ELF-1 (cell line): ENCODE data around the gene LCE7A.
A peak's percentile ranks its signal among the peaks of the same experiment; 100 is the strongest.

ENCODE experiments used
- DNase-seq: peaks from one replicate; pipeline ENCODE4 v3.0.0-alpha.2; 2016; ENCODE audit warnings: low read depth, low spot score

Gene LCE7A, protein sequence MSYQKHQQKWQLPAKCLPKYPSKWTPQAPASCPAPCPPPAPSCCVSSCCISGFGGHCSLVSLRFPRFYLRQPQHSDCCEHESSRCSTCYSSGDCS

GRCh38 chr1:152859696-152860095, at the start of gene LCE7A:
Gene LCE7A (plus strand): TSS chr1:152859996. CDS start chr1:152860698, 702 bp downstream.
- no peak for DNase-seq

GRCh38 chr1:152811050-152811449, 48.7 kb upstream of the LCE7A start:
- no peak for DNase-seq

- DNase-seq = no peak
Observed at GRCh38 chr1:152811671-152812070, 48.1 kb upstream of the LCE7A start, which contains the start of gene LCE1B. Gene LCE1B (plus strand): TSS chr1:152811971. CDS start chr1:152812447, 476 bp downstream.

GRCh38 chr1:152817309-152817708, 42.5 kb upstream of the LCE7A start:
- no peak for DNase-seq

DNA sequence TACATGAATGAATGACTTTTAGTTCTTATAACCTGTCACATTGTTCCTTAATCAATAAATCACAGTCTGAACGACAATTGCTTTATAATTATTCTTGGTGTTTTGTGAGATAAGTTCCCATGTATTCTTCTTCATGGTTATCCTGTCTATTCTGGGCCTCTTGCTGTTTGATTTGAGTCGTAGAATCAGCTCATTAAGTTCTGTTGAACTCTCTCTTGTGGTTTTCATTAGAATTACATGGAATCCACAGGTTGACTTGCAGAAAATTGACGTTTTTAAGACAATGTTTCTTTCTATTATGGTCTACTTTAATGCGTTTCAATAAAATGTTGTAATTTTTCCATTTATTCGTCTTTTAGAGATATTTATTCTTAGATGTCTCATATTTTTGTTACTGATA, 36.5 kb upstream of the LCE7A start:
- no peak for DNase-seq

GRCh38 chr1:152824964-152825363, 34.8 kb upstream of the LCE7A start:
- DNase-seq = no peak

GRCh38 chr1:152827173-152827572, 32.6 kb upstream of the LCE7A start, which contains the start of gene LCE1A:
Gene LCE1A (plus strand): TSS chr1:152827473. CDS start chr1:152827473, 0 bp downstream.
- no peak for DNase-seq

DNA sequence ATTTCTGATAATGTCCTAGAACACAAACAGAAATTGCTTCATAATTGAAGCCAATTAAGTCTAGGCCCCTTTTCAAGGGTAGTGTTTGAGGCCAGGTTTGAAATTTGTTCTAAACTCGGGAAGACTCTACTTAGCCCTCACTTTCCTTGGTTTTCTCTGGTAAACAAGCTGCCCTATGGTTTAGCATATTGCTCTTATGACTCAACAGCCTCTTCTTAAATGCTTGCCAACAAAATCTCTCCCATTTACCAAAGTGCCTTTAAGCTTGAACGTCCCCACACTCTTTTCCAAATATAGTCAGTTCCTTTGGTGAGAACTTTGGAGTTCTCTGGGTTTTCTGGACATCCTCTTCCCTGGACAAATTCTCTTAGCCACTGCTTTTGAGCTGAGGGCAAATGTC, 22.9 kb upstream of the LCE7A start:
- DNase-seq = no peak

- no peak for DNase-seq
Observed at GRCh38 chr1:152842556-152842955, 17.2 kb upstream of the LCE7A start, which contains the start of gene LCE6A. Gene LCE6A (plus strand): TSS chr1:152842856. CDS start chr1:152843521, 665 bp downstream.

GRCh38 chr1:152855661-152856060, 4.1 kb upstream of the LCE7A start:
- DNase-seq = no peak

DNA sequence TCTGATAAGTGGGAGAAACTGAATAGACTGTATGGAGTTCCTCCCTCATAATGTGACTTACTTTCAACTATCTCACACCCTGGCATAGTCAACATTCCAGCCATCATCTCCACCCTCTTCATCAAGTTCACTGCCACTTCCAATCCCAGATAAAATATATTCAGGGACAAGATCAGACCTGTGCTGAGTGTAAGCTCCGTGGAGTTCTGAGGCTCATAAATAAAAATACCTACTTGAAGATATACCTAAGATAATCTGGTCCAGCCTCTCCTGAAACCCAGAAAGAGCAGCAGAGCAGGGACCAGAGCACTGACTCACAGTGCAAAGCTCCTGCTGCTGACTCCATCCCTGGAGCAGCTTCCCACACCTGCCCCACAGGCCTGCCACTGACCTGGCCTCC, 1.7 kb upstream of the LCE7A start:
- no peak for DNase-seq

DNA sequence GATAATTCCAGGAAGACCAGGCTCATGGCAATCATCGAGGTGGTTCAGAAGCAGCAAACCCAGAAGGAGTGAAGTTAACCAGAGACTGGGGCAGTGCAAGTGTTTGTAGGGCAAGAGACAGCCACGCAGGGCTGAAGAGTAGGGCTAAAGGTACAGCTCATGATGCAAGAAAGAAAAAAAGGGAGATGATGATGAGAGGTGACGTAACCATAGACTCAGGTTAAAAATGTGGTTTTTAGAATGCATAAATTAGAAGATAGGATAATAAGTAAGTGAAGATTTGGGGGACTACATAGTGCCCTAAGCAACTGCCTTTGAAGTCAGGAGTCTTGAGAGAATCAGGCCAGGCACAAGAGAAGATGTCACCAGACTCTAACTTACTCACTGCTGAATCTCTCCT, 333 bp downstream of the LCE7A start:
- no peak for DNase-seq

GRCh38 chr1:152861374-152861773, 1.6 kb downstream of the LCE7A start:
- no peak for DNase-seq

DNA sequence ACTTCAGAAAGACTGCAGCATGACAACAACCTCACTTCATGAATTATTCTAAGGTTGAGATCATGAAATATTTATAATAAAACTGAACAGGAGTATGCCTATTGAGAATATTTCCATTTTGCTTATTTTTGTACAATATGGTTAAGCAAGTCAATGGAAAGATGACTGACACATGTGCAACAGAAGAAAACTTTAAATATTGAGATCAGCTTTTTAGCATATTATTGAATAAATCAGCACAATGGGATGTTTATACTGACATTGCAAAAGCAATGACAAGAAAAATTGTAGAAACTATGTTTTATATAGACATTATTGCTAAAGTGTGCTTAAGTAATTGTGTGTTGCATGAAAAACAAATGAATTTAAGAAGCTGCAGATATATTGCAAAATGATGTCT, 4.6 kb downstream of the LCE7A start:
- DNase-seq = no peak

DNA sequence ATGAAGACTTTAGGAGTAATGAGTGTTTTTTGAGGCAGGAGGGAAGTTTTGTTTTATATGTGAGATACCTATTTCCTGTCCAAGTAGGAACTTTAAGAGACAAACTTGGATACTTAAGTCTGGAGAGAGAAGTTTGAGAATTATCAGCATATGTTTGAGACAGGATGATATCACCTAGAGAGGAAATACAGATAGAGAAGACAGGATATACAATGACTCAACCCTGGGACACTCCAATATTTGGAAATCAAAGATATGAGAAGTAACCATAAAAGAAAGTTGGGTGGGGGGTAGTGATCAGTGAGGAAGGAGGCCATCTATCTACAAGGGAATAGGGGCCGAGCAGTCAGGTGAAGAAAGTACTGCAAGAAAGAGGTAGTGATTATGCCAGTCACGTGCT, 6.5 kb downstream of the LCE7A start:
- DNase-seq = no peak

GRCh38 chr1:152869808-152870419, 10.1 kb downstream of the LCE7A start:
- DNase-seq = peak; percentile 68

DNA sequence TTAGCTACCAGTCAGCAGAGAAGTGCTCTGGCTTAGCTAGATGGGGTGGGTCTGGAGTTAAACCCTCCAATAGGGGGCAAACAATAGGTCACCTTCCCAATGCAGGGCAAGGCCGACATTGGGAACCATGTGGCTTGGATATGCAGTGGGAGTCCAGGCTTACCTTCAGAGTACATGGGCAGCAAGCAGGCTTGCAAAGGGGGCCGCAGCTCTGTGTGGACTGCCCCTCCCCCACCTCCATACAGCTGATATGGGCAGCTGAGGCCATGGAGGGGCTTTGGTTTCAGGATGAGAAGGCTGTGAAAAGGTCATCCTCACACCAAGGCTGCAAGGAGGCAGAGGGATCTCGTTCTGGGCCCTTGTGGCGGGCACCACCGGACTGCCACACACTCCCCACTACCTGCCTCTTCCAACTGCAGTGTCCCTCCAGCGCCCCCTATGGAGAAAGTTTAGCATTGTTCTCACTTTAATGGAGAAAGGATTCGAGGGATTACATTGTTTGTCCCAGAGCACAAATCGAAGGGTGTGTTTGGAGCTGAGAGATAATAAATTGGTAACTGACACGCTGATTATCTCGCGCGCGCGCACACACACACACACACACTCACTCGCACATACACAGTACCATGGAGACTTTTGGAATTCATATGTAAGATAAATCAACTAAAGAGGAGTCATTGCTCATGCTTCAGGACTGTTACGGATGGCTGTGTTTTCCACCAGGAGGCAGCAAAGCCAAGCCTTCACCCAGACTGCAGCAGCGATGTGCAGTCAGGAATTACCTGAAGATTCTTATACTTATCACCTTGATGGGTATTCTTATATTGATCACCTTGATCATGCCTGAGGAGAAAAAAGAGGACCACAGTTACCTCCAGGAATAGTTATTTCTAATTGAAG, 11.3 kb downstream of the LCE7A start:
- peak; percentile 39 for DNase-seq

DNA sequence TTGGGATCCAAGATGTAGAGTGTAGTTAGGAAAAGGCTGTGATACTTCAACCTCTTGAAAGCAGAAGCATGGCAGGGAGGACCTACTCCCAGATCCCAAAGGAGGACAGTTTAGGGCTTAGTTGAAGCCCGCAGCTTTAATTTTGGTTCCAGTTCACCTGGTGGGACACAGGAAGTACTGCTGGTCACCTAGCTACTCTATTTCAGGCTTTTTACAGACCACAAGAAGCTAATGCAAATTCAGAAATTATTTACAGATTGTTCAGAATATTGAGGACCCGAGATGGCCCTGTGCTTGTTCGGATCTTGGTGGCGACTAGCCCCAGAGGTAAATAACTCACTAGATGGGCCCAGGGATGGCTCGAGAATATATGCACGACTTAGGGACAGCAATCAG, 11.9 kb downstream of the LCE7A start:
- DNase-seq = no peak

DNA sequence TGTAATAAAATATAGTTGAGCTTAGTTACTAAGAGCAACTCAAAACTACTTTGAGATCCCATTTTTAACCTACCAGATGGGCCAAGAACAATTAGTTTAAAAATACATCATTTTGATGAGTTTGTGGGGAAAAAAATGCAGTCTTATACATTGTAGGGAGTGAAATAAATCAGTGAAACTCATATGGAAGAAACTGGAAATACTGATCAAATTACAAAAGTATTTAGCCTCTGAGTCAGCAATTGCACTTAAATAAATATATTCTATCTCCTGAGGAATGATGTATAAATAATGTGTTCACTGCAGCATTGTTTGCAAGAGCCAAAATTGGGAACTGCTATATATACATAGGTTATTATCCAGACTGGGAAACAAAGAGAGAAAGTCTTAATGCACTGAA, 13.7 kb downstream of the LCE7A start:
- DNase-seq = no peak

DNA sequence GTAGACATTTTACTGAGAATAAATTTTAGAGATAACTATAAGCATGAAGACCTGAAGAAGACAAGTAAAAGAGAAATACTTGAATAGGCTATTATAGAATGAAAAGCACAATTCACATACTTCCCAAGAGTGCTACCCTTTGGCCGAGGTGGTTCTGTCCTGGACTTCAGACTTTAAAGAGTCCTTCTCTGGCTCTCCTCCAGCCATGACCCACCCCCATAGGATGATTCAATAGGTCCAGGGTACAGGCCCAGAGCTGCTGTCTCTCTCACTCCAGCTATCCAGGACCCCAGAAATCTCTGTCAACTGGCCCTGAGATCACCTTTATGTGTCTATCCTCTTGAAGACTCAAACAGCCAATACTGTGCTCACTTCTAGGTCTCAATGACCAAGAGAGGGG, 17.0 kb downstream of the LCE7A start:
- no peak for DNase-seq

DNA sequence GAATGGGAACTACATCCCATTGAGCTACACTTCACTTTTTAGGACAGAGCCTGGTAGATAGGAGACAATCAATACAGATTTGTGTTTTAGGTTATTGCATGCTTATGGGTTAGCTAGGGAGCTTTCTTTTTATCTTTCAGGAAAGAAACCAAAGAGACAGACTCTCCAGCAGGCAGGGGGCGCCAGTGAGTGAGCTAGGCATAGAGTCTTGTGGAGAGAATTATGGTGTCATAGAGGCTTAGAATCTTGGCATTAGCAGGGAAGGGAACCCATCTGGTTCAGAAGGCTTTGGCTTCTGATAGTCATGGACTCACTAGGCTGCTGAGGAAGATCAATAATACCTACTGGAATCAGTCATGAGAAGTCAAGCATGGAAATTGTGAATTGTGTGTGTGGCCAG, 18.2 kb downstream of the LCE7A start, which contains the start of gene SMCP:
Gene SMCP, plus strand, starts transcription at position 281 of the 400 bp plus-strand sequence. CDS start 6,101 bp downstream, outside the sequence.
- no peak for DNase-seq

DNA sequence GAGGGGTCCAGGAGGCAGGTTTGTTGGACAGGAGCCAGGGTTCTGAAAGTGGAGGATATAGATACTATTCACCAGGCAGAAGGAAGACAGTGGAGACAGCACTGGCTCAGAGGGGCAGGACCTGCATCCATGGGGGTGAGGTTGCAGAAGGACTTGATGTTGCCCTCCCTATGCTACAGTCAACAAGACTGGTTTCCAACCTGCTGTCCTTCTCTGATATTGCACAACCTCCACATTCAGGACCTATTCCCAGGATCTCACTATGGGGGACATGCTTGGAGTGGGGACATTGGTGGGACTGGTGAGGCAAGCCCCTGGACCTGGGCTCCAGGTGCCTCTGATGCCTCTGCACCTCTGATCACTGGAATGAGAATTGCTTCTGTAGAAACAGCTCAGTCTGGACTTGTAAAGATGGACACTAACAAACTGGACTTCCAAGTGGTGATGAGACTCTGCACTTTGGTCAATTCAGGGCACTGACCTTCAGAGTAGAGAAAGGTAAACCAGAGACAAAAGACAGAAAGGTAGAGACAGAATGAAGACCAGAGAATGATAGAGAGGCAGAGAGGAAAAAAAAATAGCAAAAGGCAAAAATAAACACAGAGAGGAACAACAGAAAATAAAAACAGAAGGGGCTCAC, 19.9 kb downstream of the LCE7A start:
- no peak for DNase-seq
